GM21367 (cell line): ENCODE measurements around the gene FAM114A1.
"Not testable (repeated sequence)": the region's sequence is repeated elsewhere in the genome, so short reads cannot be mapped to it uniquely, and the experiment has no call there.

Source experiments
- ATAC-seq: cut with Tn5 transposase; IDR thresholded peaks from one replicate; pipeline ENCODE4 v1.9.1; 2021; ENCODE audit not compliant: unreplicated experiment

Gene FAM114A1

DNA sequence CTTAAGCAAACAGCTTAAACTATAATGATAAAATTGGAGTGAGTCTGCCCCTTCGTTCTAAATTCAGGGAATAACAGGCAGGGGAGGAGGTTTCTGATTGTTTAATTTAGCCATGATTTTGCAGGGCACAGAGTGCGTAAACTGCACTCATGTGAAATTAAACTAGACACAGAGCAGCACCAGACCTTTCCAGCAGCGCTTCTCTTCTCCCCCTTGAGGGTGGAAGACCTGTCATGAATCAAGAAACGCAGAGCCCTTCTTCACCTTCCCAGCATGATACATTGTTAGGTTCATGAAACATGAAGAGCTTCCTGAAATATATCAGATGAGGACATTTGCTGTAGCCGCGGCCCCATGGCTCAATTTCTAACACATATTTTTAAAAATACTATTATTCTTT is 63.1 kb downstream of the FAM114A1 start:
- no peak for ATAC-seq

DNA sequence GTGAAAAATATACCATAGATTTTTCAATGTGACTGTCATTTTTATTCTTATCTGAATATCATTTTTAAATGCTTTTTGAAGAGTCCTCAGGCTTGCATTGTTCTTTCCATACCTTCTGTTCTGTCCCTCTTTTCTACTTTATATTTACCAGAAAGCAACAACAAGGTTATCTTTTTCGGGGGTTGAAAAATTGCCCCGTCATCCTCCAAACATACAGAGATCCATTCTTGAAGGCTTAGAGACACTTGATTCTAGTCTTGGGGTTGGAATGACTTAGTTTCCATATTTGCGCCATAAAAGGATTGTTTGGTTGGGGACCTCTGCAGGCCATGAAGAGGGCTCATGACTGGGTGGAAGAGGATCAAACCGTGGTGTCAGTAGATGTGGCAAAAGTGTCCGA is 63.5 kb downstream of the FAM114A1 start:
- ATAC-seq = no peak

DNA sequence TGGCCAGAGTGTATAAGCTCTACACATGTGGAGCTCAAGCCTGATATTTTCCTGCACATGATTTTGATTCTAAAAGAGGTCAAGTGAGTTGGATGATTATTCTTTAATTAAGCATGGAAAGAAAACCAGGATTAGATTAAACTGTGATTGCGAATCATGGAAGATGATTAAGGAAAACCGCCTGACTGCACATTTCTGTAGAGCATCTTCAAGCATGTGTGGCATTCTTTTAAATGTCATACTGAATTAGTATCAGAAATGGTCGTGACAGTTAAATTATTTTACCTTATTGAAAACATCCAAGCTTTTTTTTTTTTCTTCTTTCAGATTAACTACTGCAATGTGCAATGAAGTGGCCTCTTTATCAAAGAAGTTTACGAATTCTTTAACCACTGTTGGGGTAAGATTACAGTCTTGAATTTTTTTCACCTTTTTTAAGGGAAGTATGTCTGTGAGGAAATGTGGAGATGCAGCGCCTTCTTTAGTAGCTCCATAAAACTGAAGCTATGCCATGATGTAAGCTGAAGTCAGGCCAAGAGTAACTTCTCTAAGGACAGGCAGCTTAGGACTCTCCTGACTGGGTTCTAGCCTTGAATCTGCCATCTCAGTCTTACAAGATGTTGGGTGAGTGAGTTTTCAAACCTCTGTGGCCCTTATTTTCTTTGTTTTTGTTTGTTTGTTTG is 67.9 kb downstream of the FAM114A1 start:
- no peak for ATAC-seq

DNA sequence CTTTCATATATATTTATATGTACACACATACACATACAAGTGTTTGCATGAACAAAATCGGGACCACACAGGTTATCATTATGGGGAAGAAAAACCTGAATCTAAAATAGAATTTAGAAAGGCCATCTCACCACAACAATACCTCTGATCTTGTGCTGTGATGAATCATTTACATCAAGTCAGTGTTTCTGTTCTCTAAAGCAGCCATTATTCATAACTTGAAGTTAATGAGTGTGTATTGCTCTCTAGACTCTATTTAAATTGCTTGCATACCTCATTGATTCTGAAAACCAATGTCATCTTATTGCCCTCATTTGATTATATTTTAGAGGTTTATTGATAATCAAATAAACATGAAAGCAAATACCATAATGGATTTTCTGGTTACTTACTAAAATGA is 71.6 kb downstream of the FAM114A1 start:
- ATAC-seq = peak; percentile 80

DNA sequence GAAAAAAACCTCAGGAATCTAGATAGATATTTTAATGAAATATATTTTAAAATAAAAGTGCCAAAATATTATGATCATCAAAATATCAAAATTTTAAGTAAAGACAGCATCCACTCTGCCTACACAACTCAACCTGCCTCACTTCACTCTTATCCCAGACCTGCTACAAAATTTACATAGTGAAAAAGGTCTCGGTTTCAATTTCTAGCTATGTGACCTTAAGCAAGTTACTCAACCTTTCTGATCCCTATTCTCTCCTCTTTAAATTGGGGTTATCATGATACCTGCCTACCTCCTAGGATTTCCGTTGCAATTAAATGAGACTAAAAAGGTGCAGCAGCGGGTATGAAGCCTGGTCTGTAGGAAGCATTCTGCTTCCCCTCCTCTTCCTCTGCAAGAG is 72.9 kb downstream of the FAM114A1 start:
- no peak for ATAC-seq

DNA sequence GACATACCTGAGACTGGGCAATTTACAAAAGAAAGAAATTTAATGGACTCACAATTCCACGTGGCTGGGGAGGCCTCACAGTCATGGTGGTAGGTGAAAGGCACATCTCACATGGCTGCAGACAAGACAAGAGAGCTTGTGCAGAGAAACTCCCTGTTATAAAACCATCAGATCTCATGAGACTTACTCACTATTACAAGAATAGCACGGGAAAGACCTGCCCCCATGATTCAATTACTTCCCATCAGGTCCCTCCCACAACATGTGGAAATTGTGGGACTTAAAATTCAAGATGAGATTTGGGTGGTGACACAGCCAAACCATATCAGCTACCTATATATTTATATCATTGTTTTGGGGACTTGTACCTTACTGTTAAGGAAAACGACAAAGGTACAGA is 74.3 kb downstream of the FAM114A1 start:
- ATAC-seq = not testable (repeated sequence)

DNA sequence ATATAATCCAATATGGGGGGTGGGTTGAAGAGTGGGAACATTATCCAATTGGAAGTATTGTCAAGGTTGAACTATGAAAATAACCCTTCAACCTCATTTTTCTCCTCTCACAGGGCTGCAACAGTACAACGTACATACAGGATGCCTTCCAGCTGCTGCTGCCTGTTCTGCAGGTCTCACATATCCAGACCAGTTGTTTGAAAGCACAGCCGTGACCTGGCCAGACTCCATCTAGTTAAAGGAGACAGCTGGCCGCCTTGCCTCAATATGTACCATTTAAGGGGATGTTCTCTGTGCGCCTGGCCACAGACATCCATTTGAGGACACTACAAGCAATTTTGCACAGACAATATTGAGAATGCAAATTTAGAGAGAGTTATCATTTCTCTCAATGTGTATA is 75.7 kb downstream of the FAM114A1 start:
- no peak for ATAC-seq

DNA sequence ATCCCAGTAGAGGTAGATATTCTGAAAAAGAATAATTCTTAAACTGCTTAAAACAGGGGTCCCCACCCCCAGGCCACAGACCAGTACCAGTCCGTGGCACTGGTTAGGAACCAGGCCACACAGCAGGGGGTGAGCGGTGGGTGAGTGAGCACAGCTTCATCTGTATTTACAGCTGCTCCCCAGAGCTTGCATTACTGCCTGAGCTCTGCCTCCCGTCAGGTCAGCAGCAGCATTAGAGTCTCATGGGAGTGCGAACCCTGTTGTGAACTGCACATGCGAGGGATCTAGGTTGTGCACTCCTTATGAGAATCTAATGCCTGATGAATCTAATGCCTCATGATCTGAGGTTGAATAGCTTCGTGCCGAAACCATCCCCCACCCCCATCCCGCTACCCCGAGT is 76.8 kb downstream of the FAM114A1 start:
- ATAC-seq = no peak

DNA sequence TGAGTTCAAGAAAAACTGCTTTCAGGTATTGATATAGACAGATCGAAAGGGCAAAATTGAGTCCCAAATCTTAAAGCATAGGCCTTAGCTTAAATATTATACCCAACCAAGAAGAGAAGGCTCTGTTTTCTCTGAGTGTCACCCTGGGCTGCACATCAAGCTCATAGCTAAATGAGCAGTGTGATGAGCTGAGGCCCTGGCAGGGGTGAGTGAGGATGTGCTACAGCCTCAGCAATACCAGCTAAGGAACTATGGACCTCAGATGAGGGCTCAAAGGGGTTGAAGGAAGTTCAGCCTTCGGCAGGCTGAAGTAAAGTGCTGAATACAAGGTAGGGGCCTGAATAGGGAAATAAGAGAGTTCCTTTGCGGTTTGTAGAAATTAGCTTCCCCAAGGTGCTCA is 79.3 kb downstream of the FAM114A1 start:
- ATAC-seq = no peak

DNA sequence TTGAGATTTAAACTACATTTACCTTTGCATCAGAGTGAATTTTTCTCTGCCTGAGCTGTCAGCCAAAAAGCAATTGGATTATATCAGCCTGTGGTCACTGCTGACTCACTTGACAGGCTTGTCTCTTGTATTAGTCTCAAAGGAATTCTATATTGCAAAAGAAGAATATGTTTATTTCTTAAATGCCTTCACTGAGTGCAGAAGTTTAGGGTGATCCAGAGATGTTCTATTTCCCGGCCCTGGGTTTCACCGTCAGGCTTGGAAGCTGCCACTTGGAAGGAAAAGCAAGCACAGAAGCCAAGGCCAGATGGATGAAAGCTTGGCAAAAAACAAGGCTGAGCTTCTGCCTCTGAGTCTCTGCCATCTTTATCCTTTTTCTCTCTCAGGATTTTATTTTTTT is 80.9 kb downstream of the FAM114A1 start:
- ATAC-seq = no peak

DNA sequence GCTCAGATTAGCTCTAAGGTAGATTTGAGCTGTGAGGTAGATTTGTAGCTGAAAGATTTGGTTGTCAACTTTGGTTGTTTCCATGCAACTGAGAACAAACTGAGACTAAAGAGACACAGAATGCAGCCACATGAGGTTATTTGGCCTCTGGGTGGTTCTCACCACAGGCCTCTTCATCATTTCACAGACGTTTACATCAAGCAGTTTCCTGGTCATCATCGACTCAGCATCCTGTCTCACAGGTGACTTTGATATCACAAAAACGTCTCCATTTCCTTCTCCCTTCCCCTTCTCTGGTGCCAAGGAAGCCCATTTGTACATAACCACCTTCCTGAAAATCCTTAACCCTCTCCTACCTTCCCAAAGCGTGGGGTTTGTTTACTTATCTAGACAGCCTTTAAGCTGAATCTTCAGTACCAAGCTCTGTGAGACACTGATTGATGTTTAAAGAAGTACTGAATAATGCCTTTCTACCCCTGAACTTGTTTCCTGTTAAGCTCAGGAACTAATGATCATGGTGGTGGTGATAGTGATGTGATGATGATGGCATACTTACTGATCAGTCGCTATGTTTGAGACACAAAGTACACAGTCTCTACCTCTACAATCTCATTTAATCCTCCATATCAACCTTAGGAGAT is 81.9 kb downstream of the FAM114A1 start:
- ATAC-seq = no peak

DNA sequence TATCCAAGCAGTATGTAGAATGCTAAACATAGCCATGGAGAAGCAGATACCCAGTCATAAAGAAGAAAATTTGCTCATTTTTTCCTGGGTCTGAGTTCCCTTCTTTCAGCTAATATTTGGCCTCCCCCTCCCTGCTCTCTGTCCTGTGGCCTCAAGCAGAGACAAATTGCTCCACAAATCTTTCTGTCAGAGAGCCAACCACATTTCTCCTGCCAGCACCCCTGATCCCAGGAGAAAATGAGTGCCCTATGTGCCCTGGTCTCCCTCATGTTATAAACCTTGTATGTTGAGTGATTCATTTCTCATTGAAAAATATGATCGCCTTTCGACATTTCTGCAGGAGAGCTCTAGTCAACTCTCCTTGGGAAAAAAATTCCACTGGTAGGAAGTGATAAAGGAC is 82.6 kb downstream of the FAM114A1 start:
- ATAC-seq = no peak

DNA sequence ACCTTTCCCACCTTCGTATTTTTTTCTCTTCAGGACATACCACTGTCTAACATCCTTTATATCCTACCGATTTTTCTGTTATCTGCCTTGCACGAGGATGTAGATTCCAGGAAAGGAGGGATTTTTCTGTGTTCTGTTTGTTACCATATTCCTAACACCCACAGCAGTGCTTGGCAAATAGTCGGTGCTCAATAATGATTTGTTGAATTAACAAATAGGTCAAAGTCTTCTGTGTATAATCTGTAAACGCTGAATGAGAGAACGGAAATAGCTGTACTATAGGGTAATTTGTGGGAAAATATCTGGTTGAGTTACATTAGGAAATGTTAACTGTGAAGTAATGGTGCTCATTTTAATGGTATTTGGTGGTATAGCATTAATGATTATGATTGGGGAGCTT is 83.1 kb downstream of the FAM114A1 start:
- no peak for ATAC-seq

DNA sequence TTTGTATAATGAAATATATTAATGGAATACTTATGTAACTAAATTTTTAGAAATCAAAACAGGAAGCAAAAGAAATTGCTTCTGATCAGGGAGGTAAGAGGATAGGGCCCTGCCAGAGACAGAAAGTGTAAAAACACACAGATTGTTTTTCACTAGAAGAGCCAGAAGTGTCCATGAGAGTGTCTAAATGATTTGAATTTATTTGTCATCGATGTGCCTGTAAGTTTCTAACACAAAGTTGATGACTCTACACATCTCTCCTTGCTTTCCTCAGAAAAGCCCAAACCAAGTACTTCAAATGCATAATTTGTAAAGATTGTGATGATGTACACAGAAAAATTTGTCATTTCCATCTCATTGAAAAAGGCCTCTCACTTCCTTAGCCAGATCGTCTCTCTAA is 84.0 kb downstream of the FAM114A1 start:
- no peak for ATAC-seq

DNA sequence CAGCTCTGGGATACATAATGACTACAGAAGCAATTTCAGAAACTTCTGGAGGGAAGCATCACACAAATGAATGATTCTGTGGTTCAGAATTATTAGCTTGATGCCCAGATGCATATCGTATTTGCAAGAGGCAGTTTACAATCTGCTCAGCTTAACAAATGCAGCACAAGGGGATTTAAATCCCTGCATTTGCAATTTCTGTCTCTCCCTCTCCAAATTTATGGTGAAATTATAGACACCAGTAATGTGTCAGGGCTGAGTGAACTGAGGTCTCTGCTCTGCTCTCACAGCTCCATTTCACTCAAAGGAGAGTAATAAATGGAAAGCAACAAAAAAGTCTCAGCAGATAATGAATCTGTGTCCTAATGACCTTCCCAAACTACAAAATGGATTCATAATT is 84.4 kb downstream of the FAM114A1 start:
- ATAC-seq = no peak

DNA sequence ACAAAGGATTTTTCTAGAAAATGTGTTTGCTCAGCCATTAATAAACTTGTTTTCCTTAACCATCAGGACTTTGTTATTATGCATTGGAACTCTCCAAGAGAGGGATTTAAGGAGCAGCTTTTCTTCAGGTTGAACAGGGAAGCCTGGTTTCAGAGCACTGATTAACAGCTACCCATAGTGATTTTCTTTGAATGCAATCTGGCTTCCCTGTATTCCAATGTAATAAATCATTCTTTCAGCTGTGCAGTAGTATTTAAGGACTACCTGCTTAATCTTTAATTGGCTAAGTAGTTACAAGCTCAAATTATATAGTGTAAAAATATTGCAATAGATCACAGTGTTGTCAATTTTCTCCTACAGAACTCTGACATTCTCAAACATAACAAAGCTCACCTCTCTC is 87.1 kb downstream of the FAM114A1 start:
- no peak for ATAC-seq

DNA sequence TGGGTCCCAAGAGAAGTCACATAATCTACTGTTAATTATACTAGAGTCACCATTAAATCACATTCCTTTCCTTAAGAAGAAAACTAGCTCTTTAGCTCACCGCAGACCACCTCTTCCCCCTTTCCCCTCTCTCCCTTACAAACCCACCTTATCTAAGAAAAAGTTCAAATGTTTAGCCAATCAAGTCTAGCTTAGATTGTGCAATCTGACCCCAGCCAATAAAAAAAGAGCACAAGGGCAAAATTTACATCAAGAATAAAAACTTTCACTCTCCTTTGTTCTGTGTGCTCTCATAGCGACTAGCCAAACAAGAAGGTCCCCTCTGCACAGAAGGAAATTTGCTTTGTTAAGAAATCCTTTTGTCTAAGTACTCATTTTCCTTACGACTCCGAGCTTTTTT is 88.4 kb downstream of the FAM114A1 start:
- no peak for ATAC-seq

DNA sequence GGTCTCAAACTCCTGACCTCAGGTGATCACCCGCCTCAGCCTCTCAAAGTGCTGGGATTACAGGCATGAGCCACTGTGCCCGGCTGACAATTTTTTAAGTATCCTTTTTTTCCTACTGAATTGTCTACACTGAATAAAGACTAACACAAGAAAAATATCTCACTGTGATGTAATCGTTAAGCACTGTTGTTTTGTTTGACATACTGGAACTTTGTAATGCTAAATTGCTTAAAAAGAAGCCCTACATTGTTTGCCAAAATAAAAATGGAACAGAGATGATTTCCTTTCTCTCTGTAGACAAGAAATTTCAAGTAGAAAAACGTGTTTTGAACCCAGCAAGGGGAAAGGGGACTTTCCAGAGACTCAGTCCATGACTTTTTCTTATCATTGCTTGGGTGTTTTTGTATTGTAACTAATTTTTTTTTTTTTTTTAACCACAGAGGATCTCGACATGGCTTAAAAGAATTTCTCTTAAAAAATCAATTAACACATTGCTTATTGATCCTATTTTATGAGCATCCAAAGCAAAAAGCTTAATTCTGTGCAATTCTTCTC is 89.7 kb downstream of the FAM114A1 start:
- ATAC-seq = no peak

DNA sequence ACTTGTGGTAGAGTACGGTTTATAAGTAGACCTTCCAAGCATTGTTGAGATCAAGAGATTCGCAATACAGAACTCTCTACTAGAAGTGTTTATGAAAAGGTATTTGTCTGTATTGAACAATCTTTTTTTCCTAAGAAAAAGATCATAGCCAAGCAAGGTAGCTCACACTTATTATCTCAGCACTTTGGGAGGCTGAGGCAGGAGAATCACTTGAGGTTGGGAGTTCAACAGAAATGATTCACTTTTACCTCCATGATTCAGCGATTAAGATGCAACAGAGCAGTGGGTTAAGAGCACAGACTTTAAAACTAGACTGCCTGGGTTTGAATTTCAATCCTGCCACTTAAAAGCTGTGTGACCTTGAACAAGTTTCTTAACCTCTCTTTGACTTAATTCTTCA is 90.3 kb downstream of the FAM114A1 start:
- ATAC-seq = no peak

DNA sequence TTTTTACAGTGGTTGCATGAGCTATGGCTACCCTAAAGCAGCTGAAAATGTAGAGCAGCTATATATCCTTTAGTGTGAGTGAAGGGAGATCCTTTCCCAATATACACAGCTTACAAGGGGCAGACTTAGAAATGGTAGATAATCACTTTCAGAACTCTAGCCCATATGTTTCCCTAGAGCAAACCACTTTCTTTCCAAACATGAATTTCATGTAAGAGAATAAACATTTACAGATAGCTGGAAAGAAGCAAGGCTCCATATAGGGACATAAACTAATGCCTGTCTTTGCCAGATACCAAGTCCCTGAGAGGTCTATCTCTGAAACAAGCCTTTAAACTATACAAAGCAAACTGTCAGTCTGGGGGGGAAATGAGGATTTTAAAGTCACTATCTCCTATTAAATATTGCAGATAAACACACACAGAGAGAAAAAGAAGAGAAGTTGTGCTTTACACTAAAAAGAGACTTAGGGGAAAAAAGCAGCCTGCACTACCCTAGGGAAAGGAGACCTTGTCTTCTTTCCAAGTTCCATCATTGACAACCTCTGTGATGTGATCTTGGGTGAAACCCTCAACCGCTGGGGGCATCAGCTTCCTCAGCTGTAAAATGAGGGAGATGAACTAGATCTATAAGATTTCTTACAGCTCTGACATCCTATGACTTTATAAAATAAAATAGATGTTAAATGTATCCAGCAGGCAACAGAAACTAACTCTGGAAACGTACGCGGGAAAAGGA is 91.0 kb downstream of the FAM114A1 start:
- ATAC-seq = no peak

DNA sequence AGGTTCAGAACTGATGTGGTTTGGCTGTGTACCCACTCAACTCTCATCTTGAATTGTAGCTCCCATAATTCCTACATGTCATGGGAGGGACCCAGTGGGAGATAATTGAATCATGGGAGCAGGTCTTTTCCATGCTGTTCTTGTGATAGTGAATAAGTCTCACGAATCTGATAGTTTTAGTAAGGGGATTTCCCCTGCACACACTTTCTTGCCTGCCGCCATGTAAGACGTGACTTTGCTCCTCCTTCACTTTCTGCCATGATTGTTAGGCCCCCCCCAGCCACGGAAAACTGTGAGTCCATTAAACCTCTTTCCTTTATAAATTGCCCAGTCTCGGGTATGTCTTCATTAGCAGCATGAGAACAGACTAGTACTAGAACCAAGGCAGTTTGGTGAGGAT is 91.6 kb downstream of the FAM114A1 start:
- ATAC-seq = not testable (repeated sequence)
